Uterus (tissue), 4 donors: ENCODE measurements around the gene FAM168A. TPM values are rescaled to one million over a fixed set of nuclear protein-coding genes. Genes with fewer than 3 reads are reported as not detected.

Experiments used
- DNase-seq, 2 donors: peaks; one replicate each; pipeline ENCODE4 v3.0.0-alpha.2; 2019 to 2020
- H3K27ac ChIP-seq, 2 donors: fragments of 200-600 bp; sonication (generic); 1 replicate in 1 of 2; 2 replicates in 1 of 2; pipeline ENCODE4 v1.5.1; 2016 to 2018
- H3K27me3 ChIP-seq, 2 donors: fragments of 200-600 bp; sonication (generic); one replicate each; pipeline ENCODE4 v1.5.1; 2018 to 2019; ENCODE audit warnings: control low read depth in 1 of 2
- H3K36me3 ChIP-seq, 2 donors: fragments of 200-600 bp; sonication (generic); one replicate each; pipeline ENCODE4 v1.5.1; 2019; ENCODE audit warnings: control low read depth in 1 of 2
- H3K4me1 ChIP-seq, 2 donors: fragments of 200-600 bp; sonication (generic); one replicate each; pipeline ENCODE4 v1.5.1; 2018 to 2019; ENCODE audit warnings: control low read depth in 1 of 2
- H3K4me3 ChIP-seq, 2 donors: fragments of 200-600 bp; sonication (generic); 1 replicate in 1 of 2; 2 replicates in 1 of 2; pipeline ENCODE4 v1.5.1; 2018 to 2019; ENCODE audit warnings: mild to moderate bottlenecking in 1 of 2
- H3K9me3 ChIP-seq, 2 donors: fragments of 200-600 bp; sonication (generic); one replicate each; pipeline ENCODE4 v1.5.1; 2019; ENCODE audit warnings: control low read depth in 1 of 2
- CTCF ChIP-seq, 4 experiments: fragments of 200-600 bp in 2 of 4; fragments of 450-650 bp in 2 of 4; sonication (generic) in 2 of 4; IDR thresholded peaks; one replicate each; pipeline ENCODE4 v1.5.1; 2016 to 2019; ENCODE audit warnings: antibody characterized with exemption in 4 of 4, mild to moderate bottlenecking in 2 of 4, moderate library complexity in 1 of 4
- POLR2A ChIP-seq, 2 donors: fragments of 450-650 bp; IDR thresholded peaks; one replicate each; pipeline ENCODE4 v1.6.1; 2016; ENCODE audit warnings: antibody characterized with exemption in 2 of 2, mild to moderate bottlenecking in 1 of 2, moderate library complexity in 1 of 2
- intact Hi-C: fragments of 100-400 bp; cut with DNase I; formaldehyde crosslinking; loops from one replicate; pipeline ENCODE4 v1.15.1; 2023; ENCODE audit warnings: low total_unique reads
- total RNA-seq, 4 donors: library from RNA; depleted of rRNA in 3 of 4; stranded (reverse); fragments of >200 nt in 3 of 4; gene quantifications; one replicate each; pipeline versions ENCODE4 v1.1.0 to v1.2.4, GENCODE V29; 2014 to 2023
- donor health status: DM: yes; HTN: yes; CAD: no.

FAM168A gene
- total RNA-seq, 4 donors from 2014 or later, result 7.9 to 50.3 (median 25.8) TPM

GRCh38 chr11:73393479-73394415 is 204.2 kb downstream of the FAM168A start:
- no peaks in the 10 kb centered on the region for H3K9me3 ChIP-seq
- no peaks in the 10 kb centered on the region for H3K36me3 ChIP-seq
- DNase-seq, result peak; percentile 68 to 73
- TF ChIP-seq POLR2A (IDR thresholded peaks at IDR 0.05) (no peak), CTCF (IDR thresholded peaks at IDR 0.05) (peak; percentile 54 to 86 (median 76))
- H3K27ac ChIP-seq, result no peak overlapping the region
- no peak overlapping the region for H3K4me3 ChIP-seq
- H3K4me1 ChIP-seq, result no peaks in the 10 kb centered on the region
- no peaks in the 10 kb centered on the region for H3K27me3 ChIP-seq
- intact Hi-C loops, result loop anchor here (5.0 kb wide), 1 partner anchor 46 kb away; no protein-coding TSS in a partner anchor

- TF ChIP-seq CTCF (IDR thresholded peaks at IDR 0.05), result no peak
- no peak for TF ChIP-seq POLR2A (IDR thresholded peaks at IDR 0.05)
- no peak for DNase-seq
- no peaks in the 10 kb centered on the region for H3K9me3 ChIP-seq
- no peaks in the 10 kb centered on the region for H3K27me3 ChIP-seq
- H3K36me3 ChIP-seq, result no peaks in the 10 kb centered on the region
- H3K27ac ChIP-seq, result no peak overlapping the region
- no peak overlapping the region for H3K4me3 ChIP-seq
- H3K4me1 ChIP-seq, result no peaks in the 10 kb centered on the region
- intact Hi-C loops, result loop anchor here (5.0 kb wide), 1 partner anchor 46 kb away; no protein-coding TSS in a partner anchor
These were observed 204.9 kb downstream of the FAM168A start for GRCh38 chr11:73393011-73393380.

- no peaks in the 10 kb centered on the region for H3K9me3 ChIP-seq
- intact Hi-C loops, result loop anchor here (5.0 kb wide), 1 partner anchor 45 kb away; no protein-coding TSS in a partner anchor
- no peak for DNase-seq
- H3K36me3 ChIP-seq, result no peaks in the 10 kb centered on the region
- H3K27me3 ChIP-seq, result no peaks in the 10 kb centered on the region
- no peaks in the 10 kb centered on the region for H3K4me1 ChIP-seq
- no peak overlapping the region for H3K4me3 ChIP-seq
- TF ChIP-seq POLR2A (IDR thresholded peaks at IDR 0.05) (no peak), CTCF (IDR thresholded peaks at IDR 0.05) (no peak)
- H3K27ac ChIP-seq, result no peak overlapping the region
These were observed 205.6 kb downstream of the FAM168A start for GRCh38 chr11:73392108-73393010.

GRCh38 chr11:73391665-73392064 is 206.2 kb downstream of the FAM168A start:
- Histone ChIP-seq H3K4me3 (no peak overlapping the region), H3K9me3 (no peaks in the 10 kb centered on the region), H3K27ac (no peak overlapping the region), H3K36me3 (no peaks in the 10 kb centered on the region), H3K27me3 (no peaks in the 10 kb centered on the region), H3K4me1 (no peaks in the 10 kb centered on the region)
- intact Hi-C loops, result loop anchor here (5.0 kb wide), 1 partner anchor 44 kb away; no protein-coding TSS in a partner anchor
- DNase-seq, result no peak
- TF ChIP-seq POLR2A (IDR thresholded peaks at IDR 0.05) (no peak), CTCF (IDR thresholded peaks at IDR 0.05) (no peak)
